ENCODE data around the gene RUSC1. TPM values are rescaled to one million over a fixed set of nuclear protein-coding genes. Genes with fewer than 3 reads are reported as not detected.
A peak's percentile ranks its signal among the peaks of the same experiment; 100 is the strongest.

RUSC1 gene
- total RNA-seq (2014; rRNA removed; shearing (Covaris generic)), result 39.8 and 40.9 TPM in 2 replicates

DNA sequence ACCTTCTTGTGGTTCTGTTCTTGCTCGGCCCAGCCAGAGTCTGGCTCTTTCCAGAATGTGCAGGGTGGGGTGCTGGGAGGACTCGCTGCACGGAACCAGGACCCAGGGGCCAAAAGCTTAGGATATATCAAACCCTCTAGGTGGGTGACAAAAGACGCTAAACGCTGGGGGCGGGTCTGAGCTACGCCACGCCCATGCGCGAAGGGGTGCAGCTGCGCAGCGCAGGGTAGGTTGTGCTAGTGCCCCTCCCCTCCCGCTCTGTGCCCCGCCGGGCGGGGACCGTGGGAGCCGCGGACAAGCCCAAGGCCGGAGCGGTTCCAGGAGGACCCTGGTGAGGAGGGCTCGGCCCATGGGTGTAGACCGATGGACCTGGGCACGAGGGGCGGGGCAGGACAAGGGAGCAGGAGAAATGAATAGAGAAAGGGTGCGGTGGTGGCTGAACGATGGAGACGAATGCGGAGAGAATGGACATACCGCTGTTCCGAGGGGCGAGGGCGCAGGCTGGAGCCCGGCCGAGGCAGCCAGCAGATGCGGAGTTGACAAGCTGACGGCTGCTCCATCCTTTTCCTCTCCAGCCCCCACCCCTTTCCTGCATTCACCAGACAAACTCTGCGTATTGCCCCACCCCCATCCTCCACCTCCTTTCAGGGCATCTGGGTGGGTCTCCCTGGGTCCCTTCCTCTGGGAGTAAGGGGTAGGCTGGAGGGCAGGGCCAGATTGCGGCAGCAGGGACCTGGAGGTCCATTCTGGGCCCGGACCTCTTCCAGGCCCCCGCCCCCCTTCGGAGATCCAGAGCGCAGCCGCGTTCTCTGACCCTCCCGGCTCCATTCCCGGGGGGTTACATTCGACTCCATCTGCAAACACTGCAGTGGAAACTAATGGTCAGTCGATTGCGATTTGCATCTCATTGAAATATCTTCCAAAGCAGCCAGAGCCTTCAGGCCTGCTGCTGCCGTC, at the start of gene RUSC1:
RUSC1 (plus strand) TSS at position 234 of the 957 bp plus-strand sequence. CDS start 880 bp downstream, outside the sequence.
- H3K27ac ChIP-seq, result no peak within 1 kb of the TSS

DNA sequence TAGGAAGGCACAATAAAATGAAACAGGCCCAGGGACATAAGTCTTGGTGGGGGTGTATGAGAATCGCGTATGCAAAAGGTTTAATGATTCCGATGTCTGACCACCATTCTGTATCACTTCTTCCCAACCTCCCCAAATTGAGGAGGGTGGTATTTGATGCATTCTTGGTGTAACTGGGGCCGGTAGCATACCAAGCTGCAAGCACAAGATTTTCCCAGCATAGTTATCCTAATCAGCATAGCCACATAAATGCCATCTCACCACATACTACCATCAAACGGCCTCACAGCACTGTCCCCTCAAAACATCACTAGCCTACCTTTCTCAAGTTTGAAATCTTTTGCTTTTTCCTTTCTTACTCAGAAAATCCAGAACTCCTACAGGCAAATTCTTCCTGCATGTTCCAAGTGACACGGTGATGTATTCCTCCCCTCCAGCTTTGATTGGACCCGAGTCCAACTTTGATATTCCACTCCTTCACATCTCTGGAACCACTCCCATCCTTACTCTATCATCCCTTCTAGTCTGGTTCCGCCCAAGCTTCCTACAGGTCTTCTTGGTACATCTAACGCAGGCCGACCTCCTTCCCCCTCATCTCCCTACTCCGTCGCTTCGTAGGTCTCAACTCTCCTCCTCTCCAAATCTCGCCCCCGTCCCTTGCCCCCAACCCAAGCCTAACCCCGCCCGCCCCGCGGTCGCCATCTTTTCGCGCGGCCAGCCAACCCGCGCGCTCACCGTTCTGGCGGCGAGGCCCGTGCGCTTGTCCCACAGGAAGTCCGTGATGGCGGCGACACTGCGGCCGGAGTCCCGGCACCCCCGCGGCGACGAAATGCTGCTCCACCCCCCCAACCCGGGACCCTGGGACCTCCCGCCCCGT, 48.0 kb upstream of the RUSC1 start:
- H3K27me3 ChIP-seq (replicated peaks), result no peaks in the 10 kb centered on the region
- peaks cover 51% of the 10 kb centered on the region for H3K36me3 ChIP-seq
- peak overlapping the region; percentile 76 for H3K27ac ChIP-seq
- DNase-seq (ENCODE audit: low read depth in 1 of 2, low spot score in 2 of 2), result peak; percentile 47 to 70
- no peaks in the 10 kb centered on the region for H3K9me3 ChIP-seq (replicated peaks)
- H3K4me3 ChIP-seq, result peak overlapping the region; percentile 58
- peaks cover 21% of the 10 kb centered on the region for H3K4me1 ChIP-seq (replicated peaks)

More for the DNA sequence above, at the start of gene RUSC1:
- no peaks in the 10 kb centered on the region for H3K27me3 ChIP-seq (replicated peaks)
- peaks cover 18% of the 10 kb centered on the region for H3K4me1 ChIP-seq (replicated peaks)
- H3K36me3 ChIP-seq, result peaks cover 73% of the 10 kb centered on the region
- no peak for DNase-seq (ENCODE audit: low read depth in 1 of 2, low spot score in 2 of 2)
- no peaks in the 10 kb centered on the region; the same call in 1 of the 2 replicates for H3K9me3 ChIP-seq (replicated peaks)
- H3K4me3 ChIP-seq, result no peak within 1 kb of the TSS

- DNase-seq (ENCODE audit: low read depth in 1 of 2, low spot score in 2 of 2), result peak; percentile 92 to 98
- H3K27ac ChIP-seq, result peak within 1 kb of the TSS; percentile 76
- H3K27me3 ChIP-seq (replicated peaks), result no peaks in the 10 kb centered on the region
- H3K4me3 ChIP-seq, result peak within 1 kb of the TSS; percentile 58
- peaks cover 42% of the 10 kb centered on the region for H3K36me3 ChIP-seq
- no peaks in the 10 kb centered on the region for H3K9me3 ChIP-seq (replicated peaks)
- H3K4me1 ChIP-seq (replicated peaks), result peaks cover 30% of the 10 kb centered on the region
Observed at GRCh38 chr1:155273343-155274245, 47.1 kb upstream of the RUSC1 start, which contains the start of gene CLK2. CLK2 (minus strand) TSS chr1:155273504; CDS start chr1:155270977, 2,527 bp downstream.

GRCh38 chr1:155277070-155277901, 43.4 kb upstream of the RUSC1 start, which contains the start of gene HCN3:
HCN3 (plus strand) TSS chr1:155277463; CDS start chr1:155277591, 128 bp downstream.
- H3K27ac ChIP-seq, result no peak within 1 kb of the TSS
- H3K36me3 ChIP-seq, result peaks cover 7% of the 10 kb centered on the region
- peak; percentile 94 to 98 for DNase-seq (ENCODE audit: low read depth in 1 of 2, low spot score in 2 of 2)
- no peaks in the 10 kb centered on the region for H3K9me3 ChIP-seq (replicated peaks)
- H3K4me3 ChIP-seq, result peak within 1 kb of the TSS; percentile 60
- H3K27me3 ChIP-seq (replicated peaks), result no peaks in the 10 kb centered on the region
- H3K4me1 ChIP-seq (replicated peaks), result peaks cover 34% of the 10 kb centered on the region

GRCh38 chr1:155277902-155278688, 42.6 kb upstream of the RUSC1 start:
- Histone ChIP-seq H3K27me3 (replicated peaks) (no peaks in the 10 kb centered on the region), H3K4me3 (peak overlapping the region; percentile 60), H3K27ac (no peak overlapping the region), H3K36me3 (peaks cover under 1% of the 10 kb centered on the region; the same call in 1 of the 2 replicates), H3K4me1 (replicated peaks) (peaks cover 31% of the 10 kb centered on the region), H3K9me3 (replicated peaks) (no peaks in the 10 kb centered on the region)
- peak in 1 of 2 experiments; percentile 25 for DNase-seq (ENCODE audit: low read depth in 1 of 2, low spot score in 2 of 2)

GRCh38 chr1:155278689-155279160, 42.0 kb upstream of the RUSC1 start:
- no peak overlapping the region for H3K27ac ChIP-seq
- no peaks in the 10 kb centered on the region for H3K36me3 ChIP-seq
- H3K27me3 ChIP-seq (replicated peaks), result no peaks in the 10 kb centered on the region
- H3K4me3 ChIP-seq, result no peak overlapping the region
- H3K4me1 ChIP-seq (replicated peaks), result peaks cover 28% of the 10 kb centered on the region
- no peak for DNase-seq (ENCODE audit: low read depth in 1 of 2, low spot score in 2 of 2)
- no peaks in the 10 kb centered on the region for H3K9me3 ChIP-seq (replicated peaks)

DNA sequence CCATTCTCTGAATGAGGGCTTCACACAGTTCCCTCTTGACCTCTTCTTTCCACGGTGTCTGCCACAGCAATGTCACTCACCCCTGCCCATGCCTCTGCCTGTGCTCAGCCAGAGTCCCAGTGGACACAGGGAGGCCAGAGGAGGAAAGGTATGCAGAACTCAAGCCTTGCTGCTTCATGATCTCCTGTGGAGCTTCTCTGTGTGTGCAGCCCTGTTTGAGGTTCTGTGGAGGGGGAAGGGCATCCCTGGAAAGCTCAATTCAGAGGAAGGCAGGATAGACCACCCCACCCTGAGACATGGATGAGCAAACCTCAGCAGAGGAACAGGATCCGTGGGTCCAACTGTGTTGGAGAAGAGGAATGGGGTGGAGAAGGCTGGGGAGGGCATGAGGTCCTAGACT, 41.4 kb upstream of the RUSC1 start:
- Histone ChIP-seq H3K4me3 (no peak overlapping the region), H3K4me1 (replicated peaks) (peaks cover 25% of the 10 kb centered on the region), H3K36me3 (no peaks in the 10 kb centered on the region), H3K27ac (no peak overlapping the region), H3K27me3 (replicated peaks) (no peaks in the 10 kb centered on the region), H3K9me3 (replicated peaks) (no peaks in the 10 kb centered on the region)
- DNase-seq (ENCODE audit: low read depth in 1 of 2, low spot score in 2 of 2), result no peak

DNA sequence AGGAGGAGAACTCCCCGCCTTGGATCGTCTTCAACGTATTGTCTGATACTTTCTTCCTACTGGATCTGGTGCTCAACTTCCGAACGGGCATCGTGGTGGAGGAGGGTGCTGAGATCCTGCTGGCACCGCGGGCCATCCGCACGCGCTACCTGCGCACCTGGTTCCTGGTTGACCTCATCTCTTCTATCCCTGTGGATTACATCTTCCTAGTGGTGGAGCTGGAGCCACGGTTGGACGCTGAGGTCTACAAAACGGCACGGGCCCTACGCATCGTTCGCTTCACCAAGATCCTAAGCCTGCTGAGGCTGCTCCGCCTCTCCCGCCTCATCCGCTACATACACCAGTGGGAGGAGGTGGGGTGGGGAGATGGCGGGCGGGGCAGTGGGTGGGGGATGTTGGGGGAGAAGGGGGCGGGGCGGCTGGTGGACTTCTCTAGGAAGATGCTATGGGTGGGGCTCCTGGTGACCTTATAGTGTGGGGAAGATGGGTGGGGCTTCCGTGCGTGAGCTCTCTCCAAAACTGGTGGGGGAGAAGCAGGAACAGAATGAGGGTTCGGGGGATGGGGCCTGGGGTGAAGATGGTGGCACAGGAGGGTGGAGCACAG, 38.1 kb upstream of the RUSC1 start:
- Histone ChIP-seq H3K4me1 (replicated peaks) (peaks cover 17% of the 10 kb centered on the region), H3K27me3 (replicated peaks) (no peaks in the 10 kb centered on the region), H3K36me3 (no peaks in the 10 kb centered on the region), H3K4me3 (no peak overlapping the region), H3K27ac (no peak overlapping the region), H3K9me3 (replicated peaks) (no peaks in the 10 kb centered on the region)
- DNase-seq (ENCODE audit: low read depth in 1 of 2, low spot score in 2 of 2), result no peak

DNA sequence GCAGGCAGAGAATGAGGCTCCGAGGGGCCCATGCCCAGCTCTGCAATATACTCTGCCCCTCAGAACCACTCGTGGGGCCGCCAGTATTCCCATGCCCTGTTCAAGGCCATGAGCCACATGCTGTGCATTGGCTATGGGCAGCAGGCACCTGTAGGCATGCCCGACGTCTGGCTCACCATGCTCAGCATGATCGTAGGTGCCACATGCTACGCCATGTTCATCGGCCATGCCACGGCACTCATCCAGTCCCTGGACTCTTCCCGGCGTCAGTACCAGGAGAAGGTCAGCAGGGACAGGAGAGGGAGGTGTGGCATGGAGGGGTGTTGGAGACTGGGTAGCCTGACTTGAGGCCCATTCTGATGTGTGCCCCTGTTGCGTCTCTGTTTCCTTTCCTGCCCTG, 36.2 kb upstream of the RUSC1 start:
- H3K27ac ChIP-seq, result no peak overlapping the region
- no peaks in the 10 kb centered on the region for H3K36me3 ChIP-seq
- no peak for DNase-seq (ENCODE audit: low read depth in 1 of 2, low spot score in 2 of 2)
- no peaks in the 10 kb centered on the region for H3K9me3 ChIP-seq (replicated peaks)
- peaks cover under 1% of the 10 kb centered on the region; the same call in 1 of the 2 replicates for H3K4me1 ChIP-seq (replicated peaks)
- no peak overlapping the region for H3K4me3 ChIP-seq
- H3K27me3 ChIP-seq (replicated peaks), result no peaks in the 10 kb centered on the region

- Histone ChIP-seq H3K27me3 (replicated peaks) (no peaks in the 10 kb centered on the region), H3K4me3 (no peak overlapping the region), H3K4me1 (replicated peaks) (no peaks in the 10 kb centered on the region), H3K27ac (no peak overlapping the region), H3K9me3 (replicated peaks) (no peaks in the 10 kb centered on the region), H3K36me3 (no peaks in the 10 kb centered on the region)
- no peak for DNase-seq (ENCODE audit: low read depth in 1 of 2, low spot score in 2 of 2)
Observed at GRCh38 chr1:155285063-155285462, 35.6 kb upstream of the RUSC1 start.

GRCh38 chr1:155285631-155286044, 35.1 kb upstream of the RUSC1 start:
- Histone ChIP-seq H3K27ac (no peak overlapping the region), H3K27me3 (replicated peaks) (no peaks in the 10 kb centered on the region), H3K4me1 (replicated peaks) (no peaks in the 10 kb centered on the region), H3K9me3 (replicated peaks) (no peaks in the 10 kb centered on the region), H3K36me3 (no peaks in the 10 kb centered on the region), H3K4me3 (no peak overlapping the region)
- DNase-seq (ENCODE audit: low read depth in 1 of 2, low spot score in 2 of 2), result no peak

Measured in SJSA1 (cell line).